ENCODE measurements around the gene UGT1A8.
A peak's percentile ranks its signal among the peaks of the same experiment; 100 is the strongest.
"Not testable (repeated sequence)": the region's sequence is repeated elsewhere in the genome, so short reads cannot be mapped to it uniquely, and the experiment has no call there.

Gene UGT1A8

DNA sequence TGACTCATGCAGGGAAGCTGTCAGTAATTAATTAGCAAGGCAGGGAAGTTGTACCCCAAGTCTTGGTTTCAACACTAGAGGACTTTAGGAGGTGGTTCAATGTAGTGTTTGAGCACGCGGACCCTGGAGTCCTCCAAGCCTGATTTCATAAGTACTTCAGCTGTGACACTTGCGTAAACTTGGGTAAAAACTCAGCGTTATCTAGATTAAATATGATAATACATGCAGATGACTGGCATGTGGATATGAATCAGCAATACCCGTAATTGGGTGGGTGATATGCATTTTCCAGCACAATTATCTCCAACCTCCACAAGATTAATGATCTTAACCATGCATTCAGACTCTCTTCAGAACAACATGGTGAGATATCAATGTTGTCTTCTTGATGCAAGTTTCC is 69.5 kb downstream of the UGT1A8 start:
- no peak for DNase-seq (ENCODE audit: low spot score)

DNA sequence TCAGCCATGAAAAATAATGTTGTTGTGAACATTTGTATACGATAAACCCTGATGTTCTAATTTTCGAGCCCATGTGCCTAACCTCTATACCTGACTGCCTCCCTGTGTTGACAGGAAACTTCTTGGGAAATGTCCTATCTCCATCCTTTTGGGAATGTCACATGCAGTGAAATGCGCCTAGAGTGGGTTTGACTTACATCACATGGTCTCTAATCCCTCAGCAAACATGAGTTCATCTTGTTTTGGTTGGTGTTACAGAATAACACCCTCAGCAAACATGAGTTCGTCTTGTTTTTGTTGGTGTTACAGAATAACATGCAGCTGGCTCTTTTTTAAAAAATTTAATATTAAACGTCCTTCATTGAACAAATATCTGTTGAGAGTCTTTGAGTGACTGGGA is 70.9 kb downstream of the UGT1A8 start:
- no peak for DNase-seq (ENCODE audit: low spot score)

DNA sequence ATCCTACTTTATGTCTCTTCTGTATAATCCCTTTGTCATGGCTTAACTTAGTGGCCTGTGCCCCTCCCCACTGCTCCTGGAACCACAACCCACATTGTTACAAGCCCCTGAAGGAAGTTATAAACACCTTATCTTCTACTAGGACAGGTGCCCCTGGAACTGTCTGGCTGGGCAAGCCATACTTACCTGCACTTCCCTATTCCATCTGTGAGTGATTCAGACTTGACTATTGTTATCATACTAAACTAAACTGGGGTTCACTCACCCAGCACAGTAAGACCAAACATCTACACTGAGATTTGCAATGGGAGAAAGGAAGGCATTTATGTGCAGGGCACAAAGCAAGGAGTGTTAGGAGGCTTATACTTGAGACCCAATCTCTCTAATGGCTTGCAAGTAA is 71.6 kb downstream of the UGT1A8 start:
- no peak for DNase-seq (ENCODE audit: low spot score)

GRCh38 chr2:233689501-233689900 is 72.1 kb downstream of the UGT1A8 start:
- DNase-seq (ENCODE audit: low spot score): no peak

- no peak for DNase-seq (ENCODE audit: low spot score)
Observed at GRCh38 chr2:233690444-233690843, 73.0 kb downstream of the UGT1A8 start.

- no peak for DNase-seq (ENCODE audit: low spot score)
Observed at GRCh38 chr2:233691443-233692433, 74.3 kb downstream of the UGT1A8 start.

- no peak for DNase-seq (ENCODE audit: low spot score)
Observed at GRCh38 chr2:233692648-233693047, 75.2 kb downstream of the UGT1A8 start, which contains the start of gene UGT1A6. Gene UGT1A6 (plus strand): TSS chr2:233692890. CDS start chr2:233693005, 115 bp downstream.

GRCh38 chr2:233693963-233694362 is 76.5 kb downstream of the UGT1A8 start:
- no peak for DNase-seq (ENCODE audit: low spot score)

DNA sequence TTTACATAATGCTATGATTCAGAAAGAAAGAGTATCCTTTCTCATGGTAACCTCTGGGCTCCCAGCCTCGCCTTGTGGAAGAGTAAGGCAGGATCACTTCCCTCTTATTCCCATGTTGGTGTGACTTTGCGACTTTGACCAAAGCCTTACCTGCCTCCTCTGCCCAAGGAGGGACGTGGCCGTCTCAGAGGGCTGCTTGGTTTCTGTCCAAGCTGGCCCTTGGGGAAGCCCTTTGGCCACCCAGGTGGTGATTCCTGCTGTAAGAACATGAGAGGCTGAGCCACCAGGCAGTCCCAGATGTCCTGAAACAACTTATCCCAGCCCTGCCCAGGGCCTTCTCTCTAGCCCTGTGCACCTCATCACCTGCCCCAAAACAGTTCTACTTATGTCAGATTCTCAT is 81.3 kb downstream of the UGT1A8 start:
- no peak for DNase-seq (ENCODE audit: low spot score)

DNA sequence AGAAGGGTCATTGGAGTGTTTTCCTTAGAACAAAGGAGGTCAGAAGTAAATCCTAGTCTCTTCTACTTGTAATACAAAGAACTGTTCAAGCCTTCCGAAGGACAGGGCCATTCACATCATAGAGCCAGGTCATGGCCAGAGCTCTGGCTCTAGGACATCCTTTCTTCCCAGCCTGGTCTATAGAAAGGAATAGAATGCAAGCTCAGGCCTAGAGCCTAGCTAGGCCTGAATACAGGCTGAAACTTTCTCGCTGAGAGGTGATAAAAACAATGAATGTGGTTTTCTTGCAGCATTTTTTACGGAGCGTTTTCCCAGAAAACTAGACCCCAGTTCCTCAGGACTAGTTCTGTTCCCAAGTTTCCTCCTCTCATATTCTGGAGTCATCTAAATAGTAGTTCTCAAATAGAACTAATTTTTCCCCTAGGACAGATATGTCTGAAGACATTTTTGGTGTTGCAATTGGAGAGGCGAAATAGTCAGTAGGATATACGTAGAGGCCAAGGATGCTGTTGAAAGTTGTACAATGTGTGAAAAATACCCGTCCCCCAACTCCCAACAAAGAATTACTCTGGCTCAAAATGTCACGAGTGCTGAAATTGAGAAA is 82.1 kb downstream of the UGT1A8 start:
- DNase-seq (ENCODE audit: low spot score): no peak

- DNase-seq (ENCODE audit: low spot score): no peak
Observed at GRCh38 chr2:233700028-233700635, 82.7 kb downstream of the UGT1A8 start.

GRCh38 chr2:233700842-233701241 is 83.4 kb downstream of the UGT1A8 start:
- DNase-seq (ENCODE audit: low spot score): not testable (repeated sequence)

GRCh38 chr2:233702238-233702637 is 84.8 kb downstream of the UGT1A8 start:
- no peak for DNase-seq (ENCODE audit: low spot score)

- DNase-seq (ENCODE audit: low spot score): no peak
Observed at GRCh38 chr2:233705911-233706506, 88.6 kb downstream of the UGT1A8 start.

DNA sequence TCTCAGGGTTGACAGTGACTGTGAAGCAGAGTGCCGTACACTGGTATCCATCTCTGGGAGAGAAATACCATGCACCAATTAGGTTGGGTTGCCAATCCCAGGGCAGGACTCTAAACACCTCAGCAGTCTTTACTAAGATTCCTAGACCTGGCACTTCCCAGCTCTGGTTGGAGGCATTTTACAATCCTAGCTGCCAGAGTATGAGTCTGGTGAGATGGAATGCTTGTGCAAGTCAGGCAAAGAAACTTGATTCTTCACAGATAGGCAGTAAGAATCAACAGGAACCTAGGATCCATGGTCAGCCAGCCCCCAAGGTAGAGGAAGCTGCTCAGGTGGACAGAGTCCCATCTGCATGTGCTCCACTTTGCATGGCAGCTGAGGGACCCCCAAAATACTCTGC is 89.3 kb downstream of the UGT1A8 start:
- DNase-seq (ENCODE audit: low spot score): no peak

DNA sequence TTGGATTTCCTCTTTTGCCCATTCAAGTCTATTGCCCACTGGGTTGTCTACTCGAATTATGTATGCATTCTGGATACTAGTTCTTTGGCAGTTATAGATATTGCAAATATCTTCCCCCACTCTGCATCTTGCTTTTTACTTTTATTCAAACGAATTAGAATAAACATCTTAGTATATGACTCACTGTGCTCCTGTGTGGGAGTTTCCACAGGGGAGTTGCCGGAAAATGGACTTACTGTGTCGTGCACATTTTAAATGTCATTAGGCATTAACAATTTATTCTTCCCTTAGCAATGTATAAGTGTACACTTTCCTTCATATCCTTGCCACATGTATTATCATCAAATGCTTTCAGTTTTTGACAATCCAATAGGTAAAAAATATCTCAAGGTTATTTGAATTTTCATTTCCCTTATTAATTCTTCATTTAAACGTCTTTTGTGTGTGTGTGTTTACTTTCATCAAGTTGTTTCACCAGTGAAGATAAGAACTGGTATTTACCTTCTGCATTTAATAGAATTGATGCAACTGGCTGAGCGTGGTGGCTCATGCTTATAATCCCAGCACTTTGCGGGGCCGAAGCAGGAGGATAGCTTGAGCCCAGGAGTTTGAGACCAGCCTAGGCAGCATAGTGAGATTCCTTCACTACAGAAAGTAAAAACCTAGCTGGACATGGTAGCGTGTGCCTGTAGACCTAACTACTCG is 90.7 kb downstream of the UGT1A8 start:
- DNase-seq (ENCODE audit: low spot score): no peak

GRCh38 chr2:233708942-233709341 is 91.5 kb downstream of the UGT1A8 start:
- DNase-seq (ENCODE audit: low spot score): no peak

- DNase-seq (ENCODE audit: low spot score): peak; percentile 84
Observed at GRCh38 chr2:233711312-233712008, 94.0 kb downstream of the UGT1A8 start.

DNA sequence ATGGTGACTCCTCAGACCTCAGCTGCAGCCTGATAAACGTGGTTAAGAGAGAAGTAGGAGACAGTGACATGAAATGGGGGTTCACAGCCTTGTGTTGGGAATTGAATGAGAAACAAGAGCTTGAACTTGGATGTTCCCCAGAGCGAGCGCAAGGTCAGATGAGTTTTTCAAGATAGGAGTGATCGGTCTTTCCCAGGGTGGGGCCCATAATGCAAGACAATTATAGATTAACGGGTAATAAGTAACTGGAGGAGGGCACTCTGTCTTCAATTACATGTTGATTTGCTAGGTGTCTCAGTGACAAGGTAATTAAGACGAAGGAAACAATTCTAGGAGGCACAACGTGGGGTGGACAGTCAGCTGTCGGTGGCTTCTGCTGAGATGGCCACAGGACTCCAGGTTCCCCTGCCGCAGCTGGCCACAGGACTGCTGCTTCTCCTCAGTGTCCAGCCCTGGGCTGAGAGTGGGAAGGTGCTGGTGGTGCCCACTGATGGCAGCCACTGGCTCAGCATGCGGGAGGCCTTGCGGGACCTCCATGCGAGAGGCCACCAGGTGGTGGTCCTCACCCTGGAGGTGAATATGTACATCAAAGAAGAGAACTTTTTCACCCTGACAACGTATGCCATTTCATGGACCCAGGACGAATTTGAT is 95.3 kb downstream of the UGT1A8 start, which contains the start of gene UGT1A5:
Gene UGT1A5, plus strand, starts transcription at position 297 of the 651 bp plus-strand sequence. Its CDS starts 85 bp downstream, at position 382.
- no peak for DNase-seq (ENCODE audit: low spot score)

GRCh38 chr2:233713262-233713615 is 95.8 kb downstream of the UGT1A8 start:
- DNase-seq (ENCODE audit: low spot score): no peak

- DNase-seq (ENCODE audit: low spot score): no peak
Observed at GRCh38 chr2:233714121-233714520, 96.7 kb downstream of the UGT1A8 start.

Measured in ecto neural progenitor cell (in vitro differentiated cells).